GDM1 (cell line): ENCODE data around the gene RAB27A.
A peak's percentile ranks its signal among the peaks of the same experiment; 100 is the strongest.
"Not testable (repeated sequence)": the region's sequence is repeated elsewhere in the genome, so short reads cannot be mapped to it uniquely, and the experiment has no call there.

Source experiments
- DNase-seq: peaks from one replicate; lab custom pipeline; 2025; lab: John Stamatoyannopoulos, UW

The RAB27A gene

GRCh38 chr15:55289746-55290527, at the start of gene RAB27A:
Gene RAB27A, minus strand, starts transcription at chr15:55289813. Its CDS starts 54,879 bp downstream, at chr15:55234934.
- DNase-seq = peak; percentile 44

GRCh38 chr15:55337160-55337559, 47.5 kb upstream of the RAB27A start:
- DNase-seq = no peak

- DNase-seq = no peak
Measured at GRCh38 chr15:55334997-55335396, 45.4 kb upstream of the RAB27A start.

- no peak for DNase-seq
Measured at GRCh38 chr15:55334371-55334770, 44.8 kb upstream of the RAB27A start.

GRCh38 chr15:55327387-55327786, 37.8 kb upstream of the RAB27A start:
- no peak for DNase-seq

- no peak for DNase-seq
Measured at GRCh38 chr15:55322467-55322866, 32.9 kb upstream of the RAB27A start.

GRCh38 chr15:55320963-55321362, 31.4 kb upstream of the RAB27A start:
- DNase-seq = no peak

- DNase-seq = no peak
Measured at GRCh38 chr15:55320238-55320550, 30.6 kb upstream of the RAB27A start.

- DNase-seq = no peak
Measured at GRCh38 chr15:55319537-55320237, 30.1 kb upstream of the RAB27A start.

GRCh38 chr15:55318588-55319494, 29.2 kb upstream of the RAB27A start, which contains the start of the genes PIGB and PIGBOS1:
Gene PIGB, plus strand, starts transcription at chr15:55319222. Its CDS starts 29 bp downstream, at chr15:55319251.
Gene PIGBOS1, minus strand, starts transcription at chr15:55319123. Its CDS starts 1,331 bp downstream, at chr15:55317792.
- DNase-seq = peak; percentile 89

GRCh38 chr15:55302801-55303200, 13.2 kb upstream of the RAB27A start:
- DNase-seq = not testable (repeated sequence)

- no peak for DNase-seq
Measured at GRCh38 chr15:55297315-55297714, 7.7 kb upstream of the RAB27A start.

- peak; percentile 69 for DNase-seq
Measured at GRCh38 chr15:55290528-55291057, 980 bp upstream of the RAB27A start.

GRCh38 chr15:55289011-55289745, 435 bp downstream of the RAB27A start:
- no peak for DNase-seq

- DNase-seq = no peak
Measured at GRCh38 chr15:55288006-55288717, 1.5 kb downstream of the RAB27A start.

- not testable (repeated sequence) for DNase-seq
Measured at GRCh38 chr15:55286442-55287189, 3.0 kb downstream of the RAB27A start.

- no peak for DNase-seq
Measured at GRCh38 chr15:55284426-55284825, 5.2 kb downstream of the RAB27A start.

GRCh38 chr15:55283379-55284147, 6.0 kb downstream of the RAB27A start:
- no peak for DNase-seq

- DNase-seq = no peak
Measured at GRCh38 chr15:55282284-55282833, 7.3 kb downstream of the RAB27A start.
